ELF-1 (cell line): Measurements from ENCODE around the gene OR4D6.
"Not testable (repeated sequence)": the region's sequence is repeated elsewhere in the genome, so short reads cannot be mapped to it uniquely, and the experiment has no call there.

Experiments used
- DNase-seq: peaks from one replicate; pipeline ENCODE4 v3.0.0-alpha.2; 2016; ENCODE audit warnings: low read depth, low spot score

OR4D6 gene

GRCh38 chr11:59456661-59457060 lies at the start of gene OR4D6:
OR4D6 (plus strand) TSS chr11:59456961; CDS start chr11:59456961, 0 bp downstream.
- DNase-seq: no peak

DNA sequence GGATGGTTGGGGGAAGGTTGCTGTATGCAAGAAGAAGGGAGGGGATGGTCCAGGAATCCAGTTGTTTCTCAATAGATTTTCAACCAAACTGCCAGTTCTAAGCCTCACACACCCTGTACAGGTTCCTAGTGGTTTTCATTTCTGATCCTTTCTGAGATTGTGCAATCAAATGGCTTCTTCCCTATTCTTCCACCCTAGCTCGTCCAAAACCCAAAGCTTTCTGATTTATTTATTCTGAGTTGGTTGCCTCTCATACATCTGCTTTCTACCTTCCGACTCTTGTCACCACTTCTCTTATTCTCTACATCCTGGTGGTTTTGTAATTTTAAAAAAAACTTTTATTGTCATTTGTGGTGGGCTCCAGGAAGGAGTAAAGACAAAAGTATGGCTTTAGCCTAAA lies 43.1 kb upstream of the OR4D6 start:
- DNase-seq: no peak

DNA sequence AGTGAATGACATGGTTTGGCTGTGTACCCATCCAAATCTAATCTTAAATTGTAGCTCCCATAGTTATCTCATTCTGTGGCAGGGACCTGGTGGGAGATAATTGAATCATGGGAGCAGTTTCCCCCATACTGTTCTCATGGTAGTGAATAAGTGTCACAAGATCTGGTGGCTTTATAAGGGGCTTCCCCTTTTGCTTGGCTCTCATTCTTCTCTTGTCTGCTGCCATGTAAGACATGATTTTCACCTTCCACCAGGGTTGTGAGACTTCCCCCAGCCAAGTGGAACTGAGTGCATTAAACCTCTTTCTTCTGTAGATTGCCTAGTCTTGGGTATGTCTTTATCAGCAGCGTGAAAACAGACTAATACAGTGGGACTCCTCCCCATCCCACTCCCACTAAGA lies 41.6 kb upstream of the OR4D6 start:
- DNase-seq: no peak

DNA sequence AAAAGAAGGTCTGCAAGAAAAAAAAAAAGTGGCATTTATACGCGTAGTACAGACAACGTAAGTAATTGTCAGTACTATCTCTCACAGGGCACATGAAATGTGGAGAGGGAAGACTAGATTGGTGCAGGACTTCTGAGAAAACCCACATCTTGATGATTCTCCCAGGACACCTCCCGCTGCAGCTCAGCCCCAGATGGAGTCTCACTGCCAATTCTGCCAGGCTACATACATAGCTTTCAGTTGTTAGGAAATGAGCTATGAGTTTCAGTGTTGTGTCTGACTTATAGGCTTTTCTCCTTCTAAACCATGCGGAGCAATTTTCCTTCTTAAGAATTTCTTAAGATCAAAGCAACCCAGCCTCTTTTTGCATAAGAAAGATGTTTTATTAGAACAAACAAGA lies 40.1 kb upstream of the OR4D6 start:
- DNase-seq: no peak

- DNase-seq: no peak
These were observed 39.7 kb upstream of the OR4D6 start for GRCh38 chr11:59417023-59417422.

DNA sequence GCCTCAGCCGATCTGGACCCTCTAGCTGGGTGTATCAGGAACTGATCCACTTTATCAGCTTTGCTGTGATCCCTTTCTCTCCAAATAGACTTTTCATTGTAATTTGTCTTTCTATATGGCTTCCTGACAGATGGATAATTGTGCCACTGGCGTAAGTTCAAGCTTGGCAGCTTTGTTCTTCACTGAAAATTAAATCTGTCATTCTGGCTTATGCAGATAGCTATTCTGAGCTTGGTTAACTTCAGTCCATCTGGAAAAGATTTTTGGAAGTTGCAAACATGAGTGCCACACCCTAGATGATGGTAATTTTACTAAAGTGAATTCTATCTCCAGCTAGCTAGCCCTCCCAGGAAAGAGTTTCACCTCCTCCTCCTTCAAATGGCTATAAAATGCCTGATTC lies 38.6 kb upstream of the OR4D6 start:
- DNase-seq: no peak

DNA sequence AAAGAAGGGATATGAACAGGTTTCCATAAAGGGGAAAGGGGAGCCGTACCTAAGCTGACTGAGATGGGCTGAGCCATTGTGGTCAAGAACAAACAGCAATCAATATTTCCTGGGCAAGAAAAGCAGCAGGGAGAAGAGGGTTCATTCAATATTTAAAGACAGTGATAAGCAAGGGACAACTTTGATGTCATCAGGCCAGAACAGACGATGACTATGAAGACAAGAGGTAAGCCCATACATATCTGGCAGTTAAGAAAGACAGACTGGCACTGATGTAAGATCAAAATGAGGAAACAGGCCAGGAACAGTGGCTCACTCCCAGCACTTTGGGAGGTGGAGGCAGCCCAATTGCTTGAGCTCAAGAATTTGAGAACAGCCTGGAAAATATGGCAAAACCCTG lies 32.9 kb upstream of the OR4D6 start:
- DNase-seq: no peak

- DNase-seq: peak; percentile 59
These were observed 31.6 kb upstream of the OR4D6 start for GRCh38 chr11:59425131-59425530.

DNA sequence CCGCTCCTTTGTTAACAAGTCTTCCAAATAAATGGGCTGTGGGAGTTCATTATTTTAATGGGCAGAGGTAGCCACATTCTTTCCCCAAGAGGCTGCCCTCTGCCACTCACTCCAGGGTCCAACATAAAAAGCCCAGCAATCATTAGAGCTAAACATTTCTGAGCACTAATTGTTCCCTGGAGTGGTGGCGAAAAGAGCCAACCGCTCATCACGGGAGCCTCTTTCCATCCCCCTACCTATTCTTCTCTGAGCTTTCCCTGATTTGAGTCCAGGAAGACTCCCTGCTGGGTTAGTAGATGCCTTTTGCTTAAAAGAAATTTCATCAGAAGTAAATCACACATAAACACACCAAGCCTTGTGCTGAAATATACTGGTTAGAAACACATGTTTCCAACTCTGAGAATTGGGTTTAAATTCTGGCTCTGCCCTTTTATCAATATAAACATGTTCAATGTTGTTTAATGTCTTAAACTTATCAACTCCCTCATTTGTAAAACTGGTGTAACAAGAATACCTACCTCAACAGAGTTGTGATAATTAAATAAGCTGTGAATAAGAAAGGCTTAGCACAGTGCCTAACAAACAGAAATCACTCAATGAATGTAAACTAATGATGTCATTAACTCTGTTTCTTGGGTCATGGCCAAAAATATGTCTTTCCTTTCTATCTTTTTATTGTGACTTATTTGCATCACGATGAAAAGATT lies 30.2 kb upstream of the OR4D6 start, which contains the start of gene OR5A2:
Gene OR5A2, minus strand, starts transcription at position 53 of the 707 bp plus-strand sequence. CDS start 3,460 bp downstream, outside the sequence.
- peak; percentile 73 for DNase-seq

- DNase-seq: no peak
These were observed 29.7 kb upstream of the OR4D6 start for GRCh38 chr11:59427068-59427382.

DNA sequence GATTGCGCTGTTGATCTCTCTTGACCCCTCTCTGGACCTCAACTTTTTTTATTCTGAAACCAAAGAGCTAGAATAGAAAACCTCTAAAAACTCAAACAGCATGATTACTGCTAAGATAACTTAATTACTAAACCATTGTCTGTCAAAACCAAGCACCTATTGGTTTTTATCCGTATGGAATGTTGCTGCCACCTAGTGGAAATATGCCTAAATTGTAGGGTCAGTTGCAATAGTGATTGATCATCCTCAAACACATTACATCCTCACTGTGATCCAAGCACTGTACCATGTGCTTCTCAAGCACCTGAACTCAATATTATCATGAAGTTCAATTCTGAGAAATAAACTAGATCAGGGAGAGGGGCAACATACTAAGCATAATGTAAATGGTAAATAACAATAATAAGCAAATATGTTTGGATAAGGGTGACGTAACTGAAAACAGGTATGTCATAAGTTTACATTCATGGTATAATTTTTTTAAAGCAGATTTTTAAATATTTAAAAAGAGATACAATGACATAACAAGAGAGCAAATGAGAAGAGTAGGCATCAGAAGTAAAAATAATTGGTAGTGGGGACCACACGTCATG lies 26.7 kb upstream of the OR4D6 start:
- peak; percentile 5 for DNase-seq

DNA sequence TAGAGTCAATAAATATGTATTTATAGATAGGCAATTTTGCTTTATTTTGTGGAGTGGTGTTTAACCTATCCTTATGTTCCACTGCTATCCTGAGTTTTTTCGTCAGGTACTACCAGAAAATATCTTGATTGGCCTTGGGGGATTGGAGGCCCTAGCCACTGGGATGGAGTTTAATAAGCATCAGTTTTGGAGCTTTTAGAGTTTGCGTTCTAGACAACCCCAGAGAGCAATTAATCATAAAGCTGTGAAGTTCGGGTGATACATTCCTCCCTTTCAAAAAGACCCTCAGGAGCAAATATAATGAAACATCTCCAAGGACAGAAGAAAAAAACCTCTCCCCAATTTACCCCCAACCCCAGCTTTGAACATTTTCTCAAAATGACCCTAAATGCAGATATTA lies 20.6 kb upstream of the OR4D6 start, which contains the start of gene OR5A1:
Gene OR5A1, plus strand, starts transcription at position 301 of the 400 bp plus-strand sequence. CDS start 6,700 bp downstream, outside the sequence.
- no peak for DNase-seq

DNA sequence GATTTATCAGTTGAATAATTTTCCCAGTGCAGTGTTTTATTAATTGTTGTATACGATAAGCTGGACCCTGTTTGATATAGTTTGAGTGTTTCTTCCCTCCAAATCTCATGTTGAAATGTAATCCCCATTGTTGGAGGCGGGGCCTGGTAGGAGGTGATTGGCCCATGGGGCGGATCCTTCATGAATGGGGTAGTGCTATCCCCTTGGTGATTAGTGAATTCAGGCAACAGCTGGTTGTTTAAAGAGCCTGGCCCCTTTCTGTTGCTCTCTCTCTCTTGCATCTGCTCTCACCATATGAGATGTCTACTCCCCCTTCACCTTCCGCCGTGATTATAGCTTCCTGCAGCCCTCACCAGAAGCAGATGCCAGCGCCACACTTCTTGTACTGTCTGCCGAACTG lies 19.0 kb upstream of the OR4D6 start:
- DNase-seq: no peak

GRCh38 chr11:59445624-59446023 lies 11.1 kb upstream of the OR4D6 start:
- not testable (repeated sequence) for DNase-seq

DNA sequence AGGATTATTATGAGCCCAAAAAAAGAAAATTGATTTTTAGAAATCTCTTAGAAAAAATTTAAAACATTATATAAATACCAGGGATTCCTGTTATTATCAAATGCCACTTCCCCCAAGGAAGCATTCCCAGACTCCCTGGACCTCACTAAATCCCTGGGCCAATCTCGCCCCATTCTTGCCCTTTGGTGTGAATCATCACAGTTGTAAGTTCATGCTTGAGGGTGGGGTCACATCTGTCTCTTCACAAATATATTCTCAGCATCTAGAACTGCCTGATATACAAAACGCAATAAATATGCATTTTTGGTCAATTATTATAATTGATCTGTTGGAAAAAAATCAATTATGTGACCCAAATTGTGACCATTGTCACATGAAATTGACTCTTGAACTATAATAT lies 8.3 kb upstream of the OR4D6 start:
- no peak for DNase-seq

DNA sequence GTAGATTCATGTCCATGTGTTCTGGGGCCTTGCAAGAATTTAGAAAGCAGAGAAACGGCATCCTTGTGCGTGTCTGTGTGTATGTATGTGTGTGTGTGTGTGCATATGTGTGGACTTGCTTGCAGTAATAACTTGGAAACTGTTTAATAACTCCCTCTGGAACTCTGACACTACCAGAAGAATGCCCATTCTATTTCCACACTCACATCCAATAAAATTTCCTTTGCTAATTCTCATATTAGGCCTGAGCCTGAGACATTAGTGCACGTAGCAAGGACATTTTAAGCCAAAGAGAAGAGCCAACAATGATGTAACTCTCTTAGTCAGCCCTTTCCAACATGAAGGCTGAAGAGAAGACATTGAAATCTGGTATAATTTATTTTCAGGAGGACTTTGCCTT lies 3.2 kb downstream of the OR4D6 start:
- DNase-seq: no peak

- DNase-seq: no peak
These were observed 6.5 kb downstream of the OR4D6 start for GRCh38 chr11:59463190-59463641.

DNA sequence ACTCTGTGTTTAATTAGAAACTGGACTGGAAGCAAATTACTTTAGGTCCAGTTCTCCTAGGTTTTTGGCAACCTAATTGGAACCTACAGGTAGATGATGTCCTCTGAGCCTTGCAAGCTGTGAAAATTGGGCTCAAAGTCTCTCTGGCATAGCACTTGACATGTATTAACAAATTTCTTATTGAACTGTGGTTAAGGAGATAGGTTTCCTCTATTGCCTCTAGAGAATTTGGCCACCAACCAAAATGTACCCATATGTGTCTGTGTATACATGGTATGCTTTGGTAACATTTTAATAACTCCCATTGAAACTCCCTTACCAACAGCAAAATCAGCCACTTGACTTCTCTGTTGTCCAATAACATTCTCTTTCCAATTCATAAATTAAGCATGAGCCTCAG lies 16.3 kb downstream of the OR4D6 start, which contains the start of gene OR4D10:
Gene OR4D10, plus strand, starts transcription at position 301 of the 400 bp plus-strand sequence. CDS start 4,115 bp downstream, outside the sequence.
- no peak for DNase-seq

- no peak for DNase-seq
These were observed 18.4 kb downstream of the OR4D6 start for GRCh38 chr11:59475176-59475575.

DNA sequence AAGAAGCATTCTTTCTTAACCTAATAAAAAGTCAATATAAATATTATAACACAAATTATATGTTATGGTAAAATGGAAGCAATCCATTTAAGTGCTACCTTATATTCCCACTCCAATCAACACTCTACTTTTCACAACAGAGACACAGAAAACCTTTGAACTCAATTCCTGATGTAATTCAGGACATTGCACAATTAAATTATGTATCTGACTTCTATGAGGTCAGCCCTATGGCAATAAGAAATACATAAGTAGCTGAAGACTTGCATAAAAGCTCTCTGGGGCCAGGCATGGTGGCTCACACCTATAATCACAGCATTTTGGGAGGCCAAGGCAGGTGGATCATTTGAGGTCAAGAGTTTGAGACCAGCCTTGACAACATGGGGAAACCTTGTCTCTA lies 23.1 kb downstream of the OR4D6 start:
- DNase-seq: no peak

DNA sequence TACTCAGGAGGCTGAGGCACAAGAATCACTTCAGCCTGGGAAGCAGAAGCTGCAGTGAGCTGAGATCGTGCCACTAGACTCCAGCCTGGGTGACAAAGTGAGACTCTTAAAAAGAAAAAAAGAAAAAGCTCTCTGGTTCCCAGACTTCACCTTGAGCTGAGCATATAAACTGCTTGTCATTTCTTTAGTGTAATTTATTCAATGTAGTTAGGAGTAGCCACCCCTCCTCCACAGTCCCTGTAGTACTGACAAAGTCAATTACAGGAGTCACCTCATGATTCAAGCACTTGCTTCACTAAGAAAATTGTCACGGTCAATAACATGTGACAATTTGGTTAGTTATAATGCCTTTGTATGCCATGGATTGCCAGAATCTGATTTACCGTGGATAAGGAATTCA lies 23.6 kb downstream of the OR4D6 start:
- no peak for DNase-seq

DNA sequence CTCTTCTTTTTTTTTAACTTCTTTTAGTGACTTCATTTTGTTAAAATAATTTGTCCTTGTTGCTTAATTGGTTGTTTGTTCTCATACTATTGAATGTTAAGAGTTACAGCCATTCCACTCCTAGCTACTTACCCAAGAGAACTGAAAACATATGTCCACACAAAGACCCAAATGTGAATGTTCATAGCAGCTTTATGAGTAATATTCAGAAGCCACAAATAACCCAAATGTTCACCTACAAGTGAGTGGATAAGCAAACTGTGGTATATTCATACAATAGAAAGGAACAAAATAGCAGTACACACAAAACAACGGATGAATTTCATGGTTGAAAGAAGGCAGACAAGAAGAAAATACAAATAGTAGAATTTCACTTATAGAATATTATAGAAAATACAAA lies 45.2 kb downstream of the OR4D6 start:
- no peak for DNase-seq

DNA sequence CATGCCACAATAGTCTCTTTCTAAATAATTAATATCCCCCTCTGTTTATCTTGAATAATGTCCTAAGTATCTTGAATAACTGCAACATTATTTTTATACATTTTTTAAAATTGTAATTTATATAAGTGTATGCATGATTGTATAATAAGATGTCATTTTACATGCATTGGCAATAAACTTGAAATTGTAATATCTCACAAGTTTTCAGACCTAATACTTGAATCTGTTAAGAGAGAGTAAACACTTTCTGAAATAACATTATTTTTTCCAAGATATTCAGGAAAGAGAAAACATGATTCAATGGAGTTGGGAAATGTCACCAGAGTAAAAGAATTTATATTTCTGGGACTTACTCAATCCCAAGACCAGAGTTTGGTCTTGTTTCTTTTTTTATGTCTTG lies 46.5 kb downstream of the OR4D6 start, which contains the start of gene OR4D11:
Gene OR4D11, plus strand, starts transcription at position 301 of the 400 bp plus-strand sequence. Its CDS starts 0 bp downstream, at position 301.
- DNase-seq: no peak
